GM21381 (cell line): ENCODE data around the gene GLI3.

Experiments used
- ATAC-seq: cut with Tn5 transposase; IDR thresholded peaks from one replicate; pipeline ENCODE4 v1.9.1; 2021; ENCODE audit warnings: mild to moderate bottlenecking, moderate library complexity; ENCODE audit not compliant: unreplicated experiment

Gene GLI3

GRCh38 chr7:41942468-41943093 lies 294.4 kb downstream of the GLI3 start:
- no peak for ATAC-seq

- ATAC-seq = peak; percentile 80
Observed at GRCh38 chr7:41940760-41941343, 296.2 kb downstream of the GLI3 start.

- ATAC-seq = no peak
Observed at GRCh38 chr7:41938371-41938770, 298.6 kb downstream of the GLI3 start.

- no peak for ATAC-seq
Observed at GRCh38 chr7:41933427-41933826, 303.6 kb downstream of the GLI3 start.

- no peak for ATAC-seq
Observed at GRCh38 chr7:41931263-41931646, 305.8 kb downstream of the GLI3 start.

GRCh38 chr7:41930538-41931262 lies 306.3 kb downstream of the GLI3 start:
- ATAC-seq = no peak

- ATAC-seq = no peak
Observed at GRCh38 chr7:41928781-41929180, 308.2 kb downstream of the GLI3 start.

GRCh38 chr7:41928166-41928565 lies 308.8 kb downstream of the GLI3 start:
- no peak for ATAC-seq

- ATAC-seq = no peak
Observed at GRCh38 chr7:41927380-41927779, 309.6 kb downstream of the GLI3 start.

- no peak for ATAC-seq
Observed at GRCh38 chr7:41925946-41926345, 311.1 kb downstream of the GLI3 start.

- no peak for ATAC-seq
Observed at GRCh38 chr7:41924796-41925195, 312.2 kb downstream of the GLI3 start.

- no peak for ATAC-seq
Observed at GRCh38 chr7:41922373-41922772, 314.6 kb downstream of the GLI3 start.

GRCh38 chr7:41921453-41921981 lies 315.5 kb downstream of the GLI3 start:
- ATAC-seq = no peak

- no peak for ATAC-seq
Observed at GRCh38 chr7:41918597-41918996, 318.4 kb downstream of the GLI3 start.

- ATAC-seq = no peak
Observed at GRCh38 chr7:41916450-41916927, 320.5 kb downstream of the GLI3 start.

- ATAC-seq = no peak
Observed at GRCh38 chr7:41915871-41916270, 321.1 kb downstream of the GLI3 start.

GRCh38 chr7:41912851-41913567 lies 324.0 kb downstream of the GLI3 start:
- no peak for ATAC-seq

GRCh38 chr7:41912426-41912825 lies 324.6 kb downstream of the GLI3 start:
- ATAC-seq = no peak

- no peak for ATAC-seq
Observed at GRCh38 chr7:41911792-41912191, 325.2 kb downstream of the GLI3 start.
